ENCODE results near the gene IGSF11. TPM values are rescaled to one million over a fixed set of nuclear protein-coding genes. Genes with fewer than 3 reads are reported as not detected.
A peak's percentile ranks its signal among the peaks of the same experiment; 100 is the strongest.
"Not testable (repeated sequence)": the region's sequence is repeated elsewhere in the genome, so short reads cannot be mapped to it uniquely, and the experiment has no call there.

Gene IGSF11
- total and polyA plus RNA-seq, 2 donors = 0.27 to 0.42 TPM

DNA sequence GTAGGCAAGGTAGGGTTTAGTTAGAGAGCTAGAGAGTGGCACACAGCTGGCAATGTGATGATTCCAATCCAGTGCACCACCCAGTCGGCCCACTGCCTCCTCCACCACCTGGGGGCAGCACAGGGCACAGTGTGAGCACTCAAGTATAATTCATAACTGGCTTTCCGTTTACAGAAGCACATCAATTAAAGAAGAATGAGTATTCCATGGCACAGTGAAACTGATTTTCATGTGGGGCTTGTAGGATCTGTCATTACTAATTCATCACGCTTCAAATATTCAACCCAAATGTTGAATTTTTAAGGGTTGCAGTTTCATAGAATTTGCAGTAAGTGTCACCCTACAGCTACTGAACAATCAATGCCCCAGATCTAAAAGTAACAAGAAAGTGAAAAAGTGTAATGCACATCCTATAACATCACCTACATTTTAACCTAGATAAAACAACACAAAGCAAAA, 149.9 kb downstream of the IGSF11 start:
- WGBS = 4% methylated on average over 3 of the region's 3 CpGs
- Histone ChIP-seq H3K9me3 (ENCODE audit: control insufficient read depth in 2 of 2, insufficient read depth in 1 of 2, low read length in 1 of 2) (no peaks in the 10 kb centered on the region), H3K27me3 (ENCODE audit: control insufficient read depth in 2 of 2, insufficient read depth in 1 of 2, low read length in 1 of 2) (no peaks in the 10 kb centered on the region), H3K4me3 (ENCODE audit: low read length in 2 of 2) (no peak overlapping the region), H3K4me1 (ENCODE audit: control insufficient read depth in 2 of 2, insufficient read depth in 2 of 2, low read length in 2 of 2) (no peaks in the 10 kb centered on the region), H3K36me3 (ENCODE audit: control insufficient read depth in 2 of 2, insufficient read depth in 2 of 2, low read length in 1 of 2) (no peaks in the 10 kb centered on the region), H3K27ac (ENCODE audit: low read depth in 1 of 2, low read length in 1 of 2) (no peak overlapping the region)
- peak; percentile 5 to 64 (median 35) for DNase-seq (ENCODE audit: low read depth in 6 of 9, low spot score in 9 of 9)

DNA sequence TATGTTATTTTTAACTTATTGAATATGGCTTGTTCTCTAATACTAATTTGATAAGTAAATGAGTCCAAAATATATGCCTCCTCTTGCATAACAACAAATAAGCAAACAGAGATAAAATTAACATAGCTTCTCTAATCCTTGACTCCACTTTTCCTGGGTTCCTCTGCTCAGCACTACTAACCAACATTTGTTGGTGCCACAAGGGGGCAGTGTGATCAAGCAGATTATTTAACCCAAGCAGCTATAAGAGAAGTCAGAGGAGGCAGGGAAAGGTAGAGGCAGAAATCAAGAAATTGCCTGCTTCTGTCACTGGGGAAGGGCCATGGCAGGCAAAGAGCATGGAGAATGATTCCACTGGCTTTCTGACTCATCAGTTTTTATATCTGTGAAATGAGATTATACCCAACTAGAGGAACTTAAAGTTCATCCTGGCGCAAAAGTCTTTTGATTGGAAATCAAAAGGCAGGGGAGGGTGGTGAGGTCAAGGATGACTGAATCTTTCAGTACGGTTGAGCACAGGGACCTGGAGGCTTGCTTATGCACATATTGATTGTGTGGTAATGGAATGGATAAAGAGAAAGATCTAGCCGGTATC, 152.2 kb downstream of the IGSF11 start:
- H3K27ac ChIP-seq (ENCODE audit: low read depth in 1 of 2, low read length in 1 of 2) = no peak overlapping the region
- H3K4me1 ChIP-seq (ENCODE audit: control insufficient read depth in 2 of 2, insufficient read depth in 2 of 2, low read length in 2 of 2) = no peaks in the 10 kb centered on the region
- no peaks in the 10 kb centered on the region for H3K9me3 ChIP-seq (ENCODE audit: control insufficient read depth in 2 of 2, insufficient read depth in 1 of 2, low read length in 1 of 2)
- peak; percentile 8 to 70 (median 40) for DNase-seq (ENCODE audit: low read depth in 6 of 9, low spot score in 9 of 9)
- no peak overlapping the region for H3K4me3 ChIP-seq (ENCODE audit: low read length in 2 of 2)
- H3K27me3 ChIP-seq (ENCODE audit: control insufficient read depth in 2 of 2, insufficient read depth in 1 of 2, low read length in 1 of 2) = no peaks in the 10 kb centered on the region
- 88% methylated on average over 3 of the region's 3 CpGs for WGBS
- H3K36me3 ChIP-seq (ENCODE audit: control insufficient read depth in 2 of 2, insufficient read depth in 2 of 2, low read length in 1 of 2) = no peaks in the 10 kb centered on the region

DNA sequence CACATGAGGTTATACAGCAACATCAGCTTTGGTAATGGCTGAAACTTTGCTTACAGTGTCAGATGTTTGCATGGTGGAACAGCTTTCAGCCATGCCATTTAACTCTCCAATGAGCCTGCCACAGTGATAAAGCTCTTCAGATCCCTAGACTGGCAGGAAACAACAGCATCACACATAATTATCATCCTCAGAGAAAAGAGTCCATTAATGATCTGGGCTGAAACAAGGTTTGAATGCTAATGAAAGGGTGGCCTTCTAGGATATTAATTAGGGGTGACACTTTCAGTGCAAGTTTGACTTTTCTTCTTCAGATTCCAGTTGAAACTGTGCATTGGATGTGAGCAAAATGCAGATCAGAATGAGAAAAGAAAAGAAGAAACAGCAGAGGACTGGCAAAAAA, 166.6 kb downstream of the IGSF11 start:
- H3K4me1 ChIP-seq (ENCODE audit: control insufficient read depth in 2 of 2, insufficient read depth in 2 of 2, low read length in 2 of 2) = no peaks in the 10 kb centered on the region
- H3K27ac ChIP-seq (ENCODE audit: low read depth in 1 of 2, low read length in 1 of 2) = no peak overlapping the region
- H3K4me3 ChIP-seq (ENCODE audit: low read length in 2 of 2) = no peak overlapping the region
- H3K36me3 ChIP-seq (ENCODE audit: control insufficient read depth in 2 of 2, insufficient read depth in 2 of 2, low read length in 1 of 2) = no peaks in the 10 kb centered on the region
- DNase-seq (ENCODE audit: low read depth in 6 of 9, low spot score in 9 of 9) = no peak
- H3K9me3 ChIP-seq (ENCODE audit: control insufficient read depth in 2 of 2, insufficient read depth in 1 of 2, low read length in 1 of 2) = peaks cover 0 to 7% of the 10 kb centered on the region in 2 donors
- H3K27me3 ChIP-seq (ENCODE audit: control insufficient read depth in 2 of 2, insufficient read depth in 1 of 2, low read length in 1 of 2) = no peaks in the 10 kb centered on the region

DNA sequence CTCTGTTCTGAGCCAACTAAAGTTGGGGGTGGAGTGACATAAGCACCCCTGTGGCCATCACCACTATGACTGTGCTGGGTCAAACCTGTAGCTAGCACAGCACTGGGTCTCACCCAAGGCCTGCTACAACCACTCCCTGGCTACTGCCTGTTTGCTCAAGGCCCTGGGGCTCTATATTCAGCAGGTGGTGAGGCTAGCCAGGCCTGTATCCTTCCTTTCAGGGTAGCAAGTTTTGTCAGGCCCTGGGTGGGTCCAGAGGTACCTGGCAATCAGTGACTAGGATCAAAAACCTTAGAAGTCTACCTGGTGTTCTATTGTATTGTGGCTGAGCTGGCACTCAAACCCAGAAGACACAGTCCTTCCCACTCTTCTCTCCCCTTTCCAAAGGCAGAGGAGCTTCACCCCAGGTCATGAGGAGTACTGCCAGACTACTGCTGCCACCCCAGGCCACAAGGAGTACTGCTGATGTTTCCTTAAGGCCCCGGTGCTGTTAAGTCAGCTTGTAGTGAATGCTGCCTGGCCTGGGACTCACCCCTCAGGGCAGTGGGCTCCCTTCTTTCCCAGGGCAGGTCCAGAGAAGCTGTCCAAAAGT, 170.8 kb downstream of the IGSF11 start:
- H3K9me3 ChIP-seq (ENCODE audit: control insufficient read depth in 2 of 2, insufficient read depth in 1 of 2, low read length in 1 of 2) = no peaks in the 10 kb centered on the region
- no peaks in the 10 kb centered on the region for H3K36me3 ChIP-seq (ENCODE audit: control insufficient read depth in 2 of 2, insufficient read depth in 2 of 2, low read length in 1 of 2)
- no peak overlapping the region for H3K27ac ChIP-seq (ENCODE audit: low read depth in 1 of 2, low read length in 1 of 2)
- H3K4me3 ChIP-seq (ENCODE audit: low read length in 2 of 2) = no peak overlapping the region
- WGBS = 60% methylated on average over 1 of the region's 1 CpG
- H3K4me1 ChIP-seq (ENCODE audit: control insufficient read depth in 2 of 2, insufficient read depth in 2 of 2, low read length in 2 of 2) = no peaks in the 10 kb centered on the region
- H3K27me3 ChIP-seq (ENCODE audit: control insufficient read depth in 2 of 2, insufficient read depth in 1 of 2, low read length in 1 of 2) = no peaks in the 10 kb centered on the region
- DNase-seq (ENCODE audit: low read depth in 6 of 9, low spot score in 9 of 9) = no peak

DNA sequence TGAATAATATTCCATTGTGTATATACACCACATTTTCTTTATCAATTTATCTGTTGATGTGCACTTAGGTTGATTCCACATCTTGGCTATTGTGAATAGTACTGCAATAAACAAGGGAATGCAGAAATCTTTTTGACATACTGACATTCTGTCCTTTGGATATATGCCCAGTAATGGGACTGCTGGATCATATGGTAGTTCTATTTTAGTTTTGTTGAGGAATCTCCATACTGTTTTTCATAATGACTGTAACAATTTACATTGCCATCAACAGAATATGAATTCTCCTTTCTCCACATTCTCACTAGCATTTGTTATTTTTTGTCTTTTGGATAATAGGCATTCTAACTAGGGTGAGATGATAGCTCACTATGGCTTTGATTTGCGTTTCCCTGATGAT, 174.7 kb downstream of the IGSF11 start:
- no peaks in the 10 kb centered on the region for H3K36me3 ChIP-seq (ENCODE audit: control insufficient read depth in 2 of 2, insufficient read depth in 2 of 2, low read length in 1 of 2)
- WGBS = 91% methylated on average over 1 of the region's 1 CpG

DNA sequence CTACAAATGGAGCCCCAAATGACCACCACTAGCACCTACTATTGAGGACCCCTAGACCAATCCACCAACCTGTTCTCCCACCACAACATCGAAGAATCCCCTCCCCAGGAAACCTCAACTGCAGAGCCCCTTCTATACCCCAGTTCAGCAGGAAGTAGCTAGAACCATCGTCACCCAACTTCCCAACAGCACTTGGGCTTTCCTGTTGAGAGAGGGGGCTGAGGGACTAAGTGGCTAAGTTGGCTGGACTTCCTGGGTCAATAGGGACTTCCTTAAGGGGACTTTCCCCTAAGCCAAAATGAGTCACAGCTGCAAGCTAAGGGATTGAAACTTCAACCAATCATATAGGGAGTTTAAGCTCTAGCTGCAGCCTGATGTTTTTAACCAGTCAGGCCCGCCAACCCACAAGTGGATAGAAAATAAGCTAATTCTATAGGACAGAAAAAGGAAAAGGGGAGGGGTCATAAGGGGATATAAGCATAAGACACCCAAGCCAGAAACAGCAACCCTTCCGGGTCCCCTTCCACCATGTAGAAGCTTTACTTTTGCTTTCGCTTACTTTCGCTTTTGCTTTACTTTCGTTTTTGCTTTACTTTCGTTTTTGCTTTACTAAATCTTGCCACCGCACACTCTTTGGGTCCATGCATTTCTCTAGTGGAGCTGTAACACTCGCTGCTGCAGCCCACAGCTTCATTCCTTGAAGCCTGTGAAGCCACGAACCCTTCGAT, 183.0 kb downstream of the IGSF11 start:
- H3K4me3 ChIP-seq (ENCODE audit: low read length in 2 of 2); H3K4me1 ChIP-seq (ENCODE audit: control insufficient read depth in 2 of 2, insufficient read depth in 2 of 2, low read length in 2 of 2); H3K36me3 ChIP-seq (ENCODE audit: control insufficient read depth in 2 of 2, insufficient read depth in 2 of 2, low read length in 1 of 2); H3K9me3 ChIP-seq (ENCODE audit: control insufficient read depth in 2 of 2, insufficient read depth in 1 of 2, low read length in 1 of 2); DNase-seq (ENCODE audit: low read depth in 6 of 9, low spot score in 9 of 9); H3K27ac ChIP-seq (ENCODE audit: low read depth in 1 of 2, low read length in 1 of 2); H3K27me3 ChIP-seq (ENCODE audit: control insufficient read depth in 2 of 2, insufficient read depth in 1 of 2, low read length in 1 of 2): not testable (repeated sequence)
- WGBS = 90% methylated on average over 12 of the region's 12 CpGs

More for the DNA sequence above, 174.7 kb downstream of the IGSF11 start:
- Histone ChIP-seq H3K4me1 (ENCODE audit: control insufficient read depth in 2 of 2, insufficient read depth in 2 of 2, low read length in 2 of 2) (no peaks in the 10 kb centered on the region), H3K27ac (ENCODE audit: low read depth in 1 of 2, low read length in 1 of 2) (no peak overlapping the region), H3K9me3 (ENCODE audit: control insufficient read depth in 2 of 2, insufficient read depth in 1 of 2, low read length in 1 of 2) (no peaks in the 10 kb centered on the region), H3K27me3 (ENCODE audit: control insufficient read depth in 2 of 2, insufficient read depth in 1 of 2, low read length in 1 of 2) (no peaks in the 10 kb centered on the region), H3K4me3 (ENCODE audit: low read length in 2 of 2) (no peak overlapping the region)
- DNase-seq (ENCODE audit: low read depth in 6 of 9, low spot score in 9 of 9) = no peak

DNA sequence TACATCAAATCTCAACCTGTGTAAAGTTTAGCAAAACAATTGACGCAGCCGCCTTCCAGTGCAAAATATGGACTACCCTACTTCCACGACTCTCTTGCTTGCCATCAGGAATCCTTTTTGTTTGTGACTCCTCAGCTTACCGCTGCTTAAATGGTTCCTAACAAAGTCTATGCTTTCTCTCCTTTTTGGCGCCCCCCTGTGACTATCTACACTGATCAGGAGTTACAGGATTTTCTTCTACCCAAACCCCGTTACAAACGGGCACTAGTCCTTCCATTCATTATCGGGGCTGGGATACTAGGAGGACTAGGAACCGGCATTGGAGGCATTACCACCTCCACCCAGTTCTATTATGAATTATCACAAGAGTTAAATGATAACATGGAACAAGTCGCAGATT, 184.0 kb downstream of the IGSF11 start:
- no peak for DNase-seq (ENCODE audit: low read depth in 6 of 9, low spot score in 9 of 9)
- H3K36me3 ChIP-seq (ENCODE audit: control insufficient read depth in 2 of 2, insufficient read depth in 2 of 2, low read length in 1 of 2) = no peaks in the 10 kb centered on the region
- peaks cover 0 to 7% of the 10 kb centered on the region in 2 donors for H3K9me3 ChIP-seq (ENCODE audit: control insufficient read depth in 2 of 2, insufficient read depth in 1 of 2, low read length in 1 of 2)
- no peaks in the 10 kb centered on the region for H3K27me3 ChIP-seq (ENCODE audit: control insufficient read depth in 2 of 2, insufficient read depth in 1 of 2, low read length in 1 of 2)
- no peak overlapping the region for H3K27ac ChIP-seq (ENCODE audit: low read depth in 1 of 2, low read length in 1 of 2)
- WGBS = 92% methylated on average over 10 of the region's 10 CpGs
- no peak overlapping the region for H3K4me3 ChIP-seq (ENCODE audit: low read length in 2 of 2)
- no peaks in the 10 kb centered on the region for H3K4me1 ChIP-seq (ENCODE audit: control insufficient read depth in 2 of 2, insufficient read depth in 2 of 2, low read length in 2 of 2)

Other genes with a start within 250 kb of the IGSF11 start
- not detected for gene TEX55, start 111.3 kb upstream of the IGSF11 start, total RNA-seq
- not detected for gene TEX55, start 111.3 kb upstream of the IGSF11 start, polyA plus RNA-seq
- 0.52 TPM for gene UPK1B, start 138.8 kb upstream of the IGSF11 start, total RNA-seq
- gene UPK1B, start 138.8 kb upstream of the IGSF11 start, polyA plus RNA-seq = 8.6 TPM
- 11.6 TPM for gene B4GALT4, start 206.0 kb upstream of the IGSF11 start, total RNA-seq
- 15.2 TPM for gene B4GALT4, start 206.0 kb upstream of the IGSF11 start, polyA plus RNA-seq

All from thymus (tissue), 11 donors.